ENCODE data around the gene PLXNA3.

The PLXNA3 gene

GRCh38 chrX:154435171-154435733, 22.8 kb upstream of the PLXNA3 start:
- DNase-seq (ENCODE audit: low read depth, low spot score): no peak

GRCh38 chrX:154436374-154436982, 21.6 kb upstream of the PLXNA3 start:
- DNase-seq (ENCODE audit: low read depth, low spot score): no peak

GRCh38 chrX:154436983-154437752, 20.9 kb upstream of the PLXNA3 start, which contains the start of gene GDI1:
TSS of gene GDI1 (plus strand) at chrX:154437154. CDS start at chrX:154437255, 101 bp downstream.
- DNase-seq (ENCODE audit: low read depth, low spot score): no peak

GRCh38 chrX:154437971-154438893, 19.8 kb upstream of the PLXNA3 start:
- DNase-seq (ENCODE audit: low read depth, low spot score): no peak

GRCh38 chrX:154439841-154440240, 18.2 kb upstream of the PLXNA3 start:
- no peak for DNase-seq (ENCODE audit: low read depth, low spot score)

GRCh38 chrX:154440623-154441357, 17.3 kb upstream of the PLXNA3 start:
- DNase-seq (ENCODE audit: low read depth, low spot score): no peak

- no peak for DNase-seq (ENCODE audit: low read depth, low spot score)
These were observed 16.5 kb upstream of the PLXNA3 start for GRCh38 chrX:154441564-154441963.

GRCh38 chrX:154441984-154442707, 15.9 kb upstream of the PLXNA3 start:
- DNase-seq (ENCODE audit: low read depth, low spot score): no peak

GRCh38 chrX:154443479-154443910, 14.6 kb upstream of the PLXNA3 start:
- DNase-seq (ENCODE audit: low read depth, low spot score): no peak

GRCh38 chrX:154443992-154444754, 13.9 kb upstream of the PLXNA3 start, which contains the start of gene FAM50A:
TSS of gene FAM50A (plus strand) at chrX:154444141. CDS start at chrX:154444236, 95 bp downstream.
- no peak for DNase-seq (ENCODE audit: low read depth, low spot score)

GRCh38 chrX:154444755-154445246, 13.3 kb upstream of the PLXNA3 start:
- DNase-seq (ENCODE audit: low read depth, low spot score): no peak

- no peak for DNase-seq (ENCODE audit: low read depth, low spot score)
These were observed 12.3 kb upstream of the PLXNA3 start for GRCh38 chrX:154445776-154446175.

GRCh38 chrX:154446430-154446829, 11.7 kb upstream of the PLXNA3 start:
- no peak for DNase-seq (ENCODE audit: low read depth, low spot score)

GRCh38 chrX:154448484-154448883, 9.6 kb upstream of the PLXNA3 start:
- no peak for DNase-seq (ENCODE audit: low read depth, low spot score)

GRCh38 chrX:154449618-154450017, 8.5 kb upstream of the PLXNA3 start:
- DNase-seq (ENCODE audit: low read depth, low spot score): no peak

- no peak for DNase-seq (ENCODE audit: low read depth, low spot score)
These were observed 7.8 kb upstream of the PLXNA3 start for GRCh38 chrX:154450312-154450711.

- DNase-seq (ENCODE audit: low read depth, low spot score): no peak
These were observed 5.3 kb upstream of the PLXNA3 start for GRCh38 chrX:154452823-154453222.

GRCh38 chrX:154457491-154458115, 478 bp upstream of the PLXNA3 start:
- no peak for DNase-seq (ENCODE audit: low read depth, low spot score)
